GM23338 (cell line): ENCODE results near the gene PSMA2.

ENCODE experiments used
- CREB1 ChIP-seq: fragments of 250-450 bp; sonication (Bioruptor Pico); IDR thresholded peaks from 2 replicates; pipeline ENCODE4 v1.5.0; 2020; ENCODE audit warnings: low read depth, mild to moderate bottlenecking, moderate library complexity
- CTCF ChIP-seq, 2 experiments: fragments of 200-600 bp in 1 of 2; sonication (generic) in 1 of 2; conservative IDR thresholded peaks; 2 replicates each; pipeline versions ENCODE4 v1.5.1 to v1.6.1; 2016 to 2017; ENCODE audit warnings: antibody characterized with exemption in 2 of 2, low read depth in 2 of 2, mild to moderate bottlenecking in 2 of 2, moderate library complexity in 1 of 2
- EZH2 ChIP-seq: fragments of 200-600 bp; sonication (generic); IDR thresholded peaks from one replicate; pipeline ENCODE4 v1.8.0; 2017; ENCODE audit warnings: antibody characterized with exemption, mild to moderate bottlenecking, low read depth; ENCODE audit not compliant: unreplicated experiment

- TF ChIP-seq CTCF (conservative IDR thresholded peaks at IDR 0.05; ENCODE audit: low read depth in 2 of 2) (no peak), CREB1 (CRISPR knock-in tag) (no peak), EZH2 (no peak)
These were observed 14.6 kb upstream of the PSMA2 start for GRCh38 chr7:42946627-42946950.
